H1 (cell line): Measurements from ENCODE around the gene LLGL2. TPM values are rescaled to one million over a fixed set of nuclear protein-coding genes. Genes with fewer than 3 reads are reported as not detected.

Experiments
- CTCF ChIA-PET: fragments of 300-600 bp; sonication (Branson Sonifier 250); formaldehyde crosslinking; loops from one replicate; lab custom pipeline; 2021; ENCODE audit not compliant: partially characterized antibody; lab: Charles Lee
- POLR2A ChIA-PET: fragments of 300-600 bp; sonication (Branson Sonifier 250); formaldehyde crosslinking; loops from one replicate; lab custom pipeline; 2021; ENCODE audit warnings: inconsistent platforms; ENCODE audit not compliant: partially characterized antibody; lab: Charles Lee
- DNase-seq, 2 experiments: peaks; one replicate each; pipeline versions ENCODE4 v3.0.0 to v3.0.0-alpha.2; 2010 to 2022; ENCODE audit warnings: low spot score in 2 of 2, low read depth in 1 of 2, mixed read lengths in 1 of 2
- FAIRE-seq: peaks from 2 replicates; lab custom pipeline; 2011; peaks lifted over from hg19 to GRCh38; lab: Jason Lieb, UNC
- H2AFZ ChIP-seq: 2 replicates; pipeline ENCODE4 v1.8.1; 2012; ENCODE audit warnings: low read length, inconsistent platforms
- H2AK5ac ChIP-seq: 2 replicates; pipeline ENCODE4 v1.6.1; 2013; ENCODE audit warnings: low read depth, low read length
- H2BK120ac ChIP-seq: replicated peaks from 2 replicates; pipeline ENCODE3; 2013; ENCODE audit warnings: low read depth, low read length, inconsistent platforms
- H2BK12ac ChIP-seq: 2 replicates; pipeline ENCODE4 v1.6.1; 2013; ENCODE audit warnings: low read depth, low read length
- H2BK15ac ChIP-seq: 2 replicates; pipeline ENCODE4 v1.6.1; 2013; ENCODE audit warnings: low read length
- H2BK20ac ChIP-seq: 2 replicates; pipeline ENCODE4 v1.6.1; 2013; ENCODE audit warnings: low read length
- H2BK5ac ChIP-seq: 2 replicates; pipeline ENCODE4 v1.6.1; 2013; ENCODE audit warnings: low read depth, low read length
- H3K14ac ChIP-seq: 2 replicates; pipeline ENCODE4 v1.6.1; 2013; ENCODE audit warnings: inconsistent platforms; ENCODE audit not compliant: insufficient read length
- H3K18ac ChIP-seq: 2 replicates; pipeline ENCODE4 v1.6.1; 2013; ENCODE audit warnings: low read length; ENCODE audit errors: extremely low read depth
- H3K23ac ChIP-seq: 2 replicates; pipeline ENCODE4 v1.6.1; 2013; ENCODE audit warnings: inconsistent platforms; ENCODE audit not compliant: insufficient read length
- H3K23me2 ChIP-seq: 2 replicates; pipeline ENCODE4 v1.6.1; 2013; ENCODE audit warnings: low read depth, low read length
- H3K27ac ChIP-seq: 2 replicates; pipeline ENCODE4 v1.6.1; 2011; ENCODE audit warnings: low read depth, low read length, inconsistent platforms
- H3K27me3 ChIP-seq, 4 experiments: replicated peaks in 1 of 4; 1 replicate in 1 of 4; 2 replicates in 3 of 4; pipeline versions ENCODE4 v1.6.1 to v1.8.1; 2011 to 2013; ENCODE audit warnings: low read length in 3 of 4, mild to moderate bottlenecking in 3 of 4, inconsistent platforms in 2 of 4, mixed read lengths in 2 of 4, moderate library complexity in 1 of 4; ENCODE audit not compliant: control insufficient read depth in 3 of 4, insufficient read depth in 3 of 4; ENCODE audit errors: extremely low read depth in 1 of 4
- H3K36me3 ChIP-seq, 4 experiments: 2 replicates each; pipeline versions ENCODE4 v1.6.1 to v1.8.1; 2011 to 2013; ENCODE audit warnings: mild to moderate bottlenecking in 4 of 4, low read length in 3 of 4, moderate library complexity in 2 of 4, control low read depth in 1 of 4, inconsistent platforms in 1 of 4; ENCODE audit not compliant: insufficient read depth in 4 of 4, control insufficient read depth in 2 of 4
- H3K4ac ChIP-seq: replicated peaks from 2 replicates; pipeline ENCODE3; 2013; ENCODE audit warnings: low read length, low read depth, mixed read lengths, inconsistent platforms; ENCODE audit not compliant: insufficient read length
- H3K4me1 ChIP-seq, 4 experiments: replicated peaks in 1 of 4; 1 replicate in 1 of 4; 2 replicates in 3 of 4; pipeline versions ENCODE4 v1.6.1 to v1.8.1; 2011 to 2013; ENCODE audit warnings: low read length in 3 of 4, inconsistent platforms in 2 of 4, mixed read lengths in 1 of 4; ENCODE audit not compliant: insufficient read depth in 4 of 4, control insufficient read depth in 3 of 4
- H3K4me2 ChIP-seq, 2 experiments: 2 replicates each; pipeline versions ENCODE4 v1.6.1 to v1.8.1; 2011 to 2013; ENCODE audit warnings: low read depth in 2 of 2, low read length in 2 of 2, control low read depth in 1 of 2, inconsistent platforms in 1 of 2, mild to moderate bottlenecking in 1 of 2; ENCODE audit not compliant: insufficient read depth in 1 of 2
- H3K4me3 ChIP-seq, 4 experiments: fragments of 200-600, 300-600 bp in 1 of 4; sonication (generic), shearing (Covaris generic), sonication (Bioruptor Twin) in 1 of 4; 2 replicates each; pipeline versions ENCODE4 v1.5.1 to v1.8.1; 2011 to 2016; ENCODE audit warnings: low read length in 4 of 4, low read depth in 3 of 4, control low read depth in 2 of 4, inconsistent platforms in 2 of 4, mild to moderate bottlenecking in 2 of 4, mixed read lengths in 1 of 4, moderate library complexity in 1 of 4; ENCODE audit not compliant: insufficient read depth in 2 of 4; ENCODE audit errors: extremely low read depth in 1 of 4
- H3K56ac ChIP-seq: replicated peaks from 2 replicates; pipeline ENCODE3; 2013; ENCODE audit warnings: low read depth, mild to moderate bottlenecking, mixed read lengths, low read length, inconsistent platforms; ENCODE audit not compliant: insufficient read length
- H3K79me1 ChIP-seq: 2 replicates; pipeline ENCODE4 v1.6.1; 2013; ENCODE audit warnings: low read depth, low read length, control low read depth
- H3K79me2 ChIP-seq, 2 experiments: 2 replicates each; pipeline versions ENCODE4 v1.6.1 to v1.8.1; 2012 to 2013; ENCODE audit warnings: low read length in 2 of 2, mild to moderate bottlenecking in 2 of 2, inconsistent platforms in 1 of 2; ENCODE audit not compliant: insufficient read depth in 2 of 2, control insufficient read depth in 1 of 2
- H3K9ac ChIP-seq, 4 experiments: replicated peaks in 1 of 4; 1 replicate in 1 of 4; 2 replicates in 3 of 4; pipeline versions ENCODE4 v1.6.1 to v1.8.1; 2011 to 2013; ENCODE audit warnings: low read depth in 3 of 4, low read length in 3 of 4, control low read depth in 2 of 4, mild to moderate bottlenecking in 2 of 4, moderate library complexity in 2 of 4, inconsistent platforms in 1 of 4; ENCODE audit errors: extremely low read depth in 1 of 4
- H3K9me3 ChIP-seq, 2 experiments: 2 replicates each; pipeline versions ENCODE4 v1.6.1 to v1.8.1; 2012 to 2013; ENCODE audit warnings: mild to moderate bottlenecking in 2 of 2, moderate library complexity in 2 of 2, control low read depth in 1 of 2, inconsistent platforms in 1 of 2, low read depth in 1 of 2, low read length in 1 of 2, mixed read lengths in 1 of 2; ENCODE audit not compliant: insufficient read depth in 2 of 2
- H4K20me1 ChIP-seq, 2 experiments: replicated peaks in 1 of 2; 2 replicates each; pipeline versions ENCODE3 to v1.8.1; 2011 to 2013; ENCODE audit warnings: inconsistent platforms in 2 of 2, low read length in 2 of 2, mild to moderate bottlenecking in 1 of 2; ENCODE audit not compliant: insufficient read depth in 2 of 2, control insufficient read depth in 1 of 2
- H4K5ac ChIP-seq: 2 replicates; pipeline ENCODE4 v1.6.1; 2013; ENCODE audit warnings: low read length, low read depth, mixed read lengths, inconsistent platforms; ENCODE audit not compliant: insufficient read length
- H4K8ac ChIP-seq: 2 replicates; pipeline ENCODE4 v1.8.0; 2013; ENCODE audit warnings: mild to moderate bottlenecking, moderate library complexity, low read length, inconsistent platforms; ENCODE audit not compliant: insufficient read depth; ENCODE audit errors: extremely low read depth
- H4K91ac ChIP-seq: replicated peaks from 2 replicates; pipeline ENCODE3; 2013; ENCODE audit warnings: low read length, mixed read lengths, inconsistent platforms; ENCODE audit not compliant: insufficient read length
- CBX8 ChIP-seq: fragments of 300-800, 300-1000 bp; sonication (generic); IDR thresholded peaks from 2 replicates; pipeline ENCODE4 v1.7.1; 2016; ENCODE audit warnings: low read depth, low read length, borderline replicate concordance
- FOSL1 ChIP-seq: IDR thresholded peaks from 2 replicates; pipeline ENCODE4 v1.6.1; 2011; ENCODE audit warnings: mild to moderate bottlenecking, low read depth, low read length, moderate library complexity; ENCODE audit not compliant: insufficient read depth
- KDM4A ChIP-seq: IDR thresholded peaks from one replicate; pipeline ENCODE4 v1.7.1; 2012; ENCODE audit warnings: low read depth, mild to moderate bottlenecking, moderate library complexity, low read length, inconsistent platforms; ENCODE audit not compliant: severe bottlenecking
- MAFK ChIP-seq: IDR thresholded peaks from 2 replicates; pipeline ENCODE4 v1.6.1; 2012; ENCODE audit warnings: low read depth, mild to moderate bottlenecking, improper control_type of control experiment, low read length
- RNF2 ChIP-seq: fragments of 200-900, 300-1000 bp; sonication (generic); IDR thresholded peaks from 2 replicates; pipeline ENCODE4 v1.7.1; 2016; ENCODE audit warnings: borderline replicate concordance, low read depth, mild to moderate bottlenecking, antibody characterized with exemption, low read length; ENCODE audit not compliant: poor library complexity, severe bottlenecking; ENCODE audit errors: missing control alignments
- SIX5 ChIP-seq: IDR thresholded peaks from 2 replicates; pipeline ENCODE4 v1.6.1; 2011; ENCODE audit warnings: mild to moderate bottlenecking, low read depth, low read length
- SRF ChIP-seq: IDR thresholded peaks from 2 replicates; pipeline ENCODE4 v1.6.1; 2011; ENCODE audit warnings: mild to moderate bottlenecking, low read depth, low read length, moderate library complexity
- SUZ12 ChIP-seq: fragments of 200-600 bp; sonication (generic); IDR thresholded peaks from 2 replicates; pipeline ENCODE4 v1.6.1; 2012; ENCODE audit warnings: mild to moderate bottlenecking, inconsistent platforms, low read length, moderate library complexity, mixed read lengths
- TAF1 ChIP-seq: IDR thresholded peaks from 2 replicates; pipeline ENCODE4 v1.6.1; 2011; ENCODE audit warnings: mild to moderate bottlenecking, low read depth, low read length
- TAF7 ChIP-seq: optimal IDR thresholded peaks from 2 replicates; pipeline ENCODE3; 2011; ENCODE audit warnings: low read depth, mild to moderate bottlenecking, inconsistent platforms, low read length, moderate library complexity, borderline replicate concordance
- TBP ChIP-seq: IDR thresholded peaks from 2 replicates; pipeline ENCODE4 v1.6.1; 2011; ENCODE audit warnings: low read depth, low read length, improper control_type of control experiment
- TCF12 ChIP-seq: IDR thresholded peaks from 2 replicates; pipeline ENCODE4 v1.6.1; 2011; ENCODE audit warnings: low read depth, mild to moderate bottlenecking, low read length
- YY1 ChIP-seq: IDR thresholded peaks from 2 replicates; pipeline ENCODE4 v1.6.1; 2011; ENCODE audit warnings: low read depth, mild to moderate bottlenecking, low read length
- WGBS, 2 experiments: shearing (Covaris generic) in 1 of 2; methylation state at CpG; one replicate each; pipeline versions ENCODE4 v1.1.6 to v1.1.7; 2013 to 2015; ENCODE audit warnings: low lambda C conversion rate in 2 of 2, mixed read lengths in 2 of 2, inconsistent platforms in 1 of 2, low coverage in 1 of 2, missing lambda C conversion rate in 1 of 2; ENCODE audit not compliant: insufficient replicate concordance in 2 of 2, insufficient coverage in 1 of 2, insufficient read length in 1 of 2; ENCODE audit errors: extremely low coverage in 1 of 2, missing lambda C conversion rate in 1 of 2; 5-methylcytosine and 5-hydroxymethylcytosine counted together
- polyA plus RNA-seq, 7 experiments: library from polyadenylated mRNA; depleted of rRNA in 3 of 7; stranded (reverse) in 5 of 7; unstranded in 2 of 7; fragments of >200 nt in 5 of 7; fragments of 200-250 nt in 2 of 7; gene quantifications; 1 replicate in 5 of 7; 2 replicates in 1 of 7; 4 replicates in 1 of 7; pipeline versions ENCODE4 v1.2.1 to v1.2.3, GENCODE V29; 2011 to 2013; ENCODE audit warnings: missing spikeins in 2 of 7, mixed read lengths in 2 of 7
- total RNA-seq: library from RNA; stranded (reverse); fragmentation: NEBNext Ultra II Directional; extraction: Animal tissue kit (Norgen Biotek cat#: 25700); gene quantifications from 2 replicates; pipeline ENCODE4 v1.2.1, GENCODE V29; 2021
- TF ChIP-seq, protein P1 (sequence below): IDR thresholded peaks from 2 replicates; pipeline ENCODE4 v1.6.1; 2011; ENCODE audit warnings: low read depth, mild to moderate bottlenecking, low read length; ENCODE audit not compliant: insufficient read depth

The LLGL2 gene
- total and polyA plus RNA-seq, 2 of the 8 experiments (the other 6 are each of a cell fraction or from before 2014, with no cell fraction given): 64.5 to 77.1 TPM

DNA sequence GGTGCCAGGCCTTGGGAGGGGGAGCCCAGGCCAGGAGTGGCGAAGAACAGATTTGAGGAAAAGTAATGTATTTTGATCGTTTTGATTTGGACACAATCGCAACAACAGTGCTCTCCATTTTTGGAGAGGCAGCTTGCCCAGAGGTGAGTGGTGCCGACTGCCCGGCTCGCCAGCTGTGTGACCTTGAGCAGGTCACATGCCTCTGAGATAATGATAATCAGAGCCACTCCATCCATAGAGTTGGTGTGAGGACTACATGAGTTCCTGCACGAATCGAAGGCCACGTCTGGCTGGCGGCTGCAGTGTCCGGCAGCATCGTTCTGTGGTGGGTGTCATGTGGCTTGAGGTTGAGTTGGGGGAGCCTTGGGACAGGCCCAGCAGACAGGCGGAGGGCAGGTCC is 20.7 kb downstream of the LLGL2 start:
- Histone ChIP-seq H2AK5ac (no peak overlapping the region), H4K8ac (no peak overlapping the region), H3K18ac (no peak overlapping the region), H2BK120ac (no peak overlapping the region), H3K56ac (no peak overlapping the region), H3K14ac (no peak overlapping the region), H3K9ac (no peak overlapping the region), H3K27me3 (no peaks in the 10 kb centered on the region), H3K27ac (no peak overlapping the region), H3K79me2 (no peaks in the 10 kb centered on the region; a peak in 1 of 4 replicates), H3K9me3 (no peaks in the 10 kb centered on the region), H3K4me1 (peaks cover 9 to 23% (median 16%) of the 10 kb centered on the region in 4 experiments), H4K20me1 (peaks cover 0 to 2% of the 10 kb centered on the region in 2 experiments), H2BK5ac (no peak overlapping the region), H2BK12ac (no peak overlapping the region), H2BK20ac (no peak overlapping the region), H3K4me3 (no peak overlapping the region), H3K23me2 (peaks cover 1% of the 10 kb centered on the region; the same call in 1 of the 2 replicates), H3K4me2 (no peak overlapping the region), H4K91ac (no peak overlapping the region), H3K4ac (no peak overlapping the region), H2AFZ (no peak overlapping the region), H3K36me3 (no peaks in the 10 kb centered on the region), H3K23ac (no peak overlapping the region), H2BK15ac (no peak overlapping the region), H3K79me1 (no peaks in the 10 kb centered on the region; the same call in 1 of the 2 replicates), H4K5ac (no peak overlapping the region)
- no peak for DNase-seq
- CTCF ChIA-PET: no interaction called here
- no peak for TF ChIP-seq KDM4A
- no peak for TF ChIP-seq TCF12
- TF ChIP-seq YY1: no peak
- TF ChIP-seq SRF: no peak
- no peak for TF ChIP-seq MAFK
- TF ChIP-seq, protein P1, sequence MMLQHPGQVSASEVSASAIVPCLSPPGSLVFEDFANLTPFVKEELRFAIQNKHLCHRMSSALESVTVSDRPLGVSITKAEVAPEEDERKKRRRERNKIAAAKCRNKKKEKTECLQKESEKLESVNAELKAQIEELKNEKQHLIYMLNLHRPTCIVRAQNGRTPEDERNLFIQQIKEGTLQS: no peak
- TF ChIP-seq TAF1: no peak
- no peak for TF ChIP-seq CBX8
- no peak for TF ChIP-seq RNF2
- TF ChIP-seq TAF7: no peak
- no peak for TF ChIP-seq SIX5
- no peak for TF ChIP-seq SUZ12
- TF ChIP-seq FOSL1: no peak
- no peak for TF ChIP-seq TBP
- FAIRE-seq: no peak
- POLR2A ChIA-PET: no interaction called here
- WGBS, 2 experiments: 92% methylated on average over 13 of the region's 13 CpGs; no CpG with 5 or more reads in 1 of the 2 experiments
